Heart right ventricle (tissue), 16 donors: ENCODE data around the gene LRFN4. TPM values are rescaled to one million over a fixed set of nuclear protein-coding genes. Genes with fewer than 3 reads are reported as not detected.

Source experiments
- ATAC-seq, 8 donors: fragments of 200-7000 bp; cut with Tn5 transposase; one replicate each; pipeline ENCODE4 v1.9.1; 2020; ENCODE audit warnings: mild to moderate bottlenecking in 8 of 8, moderate library complexity in 8 of 8, moderate number of reproducible peaks in 1 of 8
- DNase-seq, 2 donors: peaks; one replicate each; pipeline ENCODE4 v3.0.0-alpha.2; 2020
- H3K27ac ChIP-seq, 10 donors: fragments of 200-600 bp; sonication (generic) in 2 of 10; one replicate each; pipeline versions ENCODE4 v1.5.0 to v1.8.0; 2020 to 2022; ENCODE audit warnings: mild to moderate bottlenecking in 3 of 10
- H3K27me3 ChIP-seq, 7 donors: fragments of 200-600 bp; one replicate each; pipeline ENCODE4 v1.8.0; 2021 to 2022; ENCODE audit warnings: mild to moderate bottlenecking in 2 of 7
- H3K36me3 ChIP-seq, 9 donors: fragments of 200-600 bp; sonication (generic) in 1 of 9; one replicate each; pipeline versions ENCODE4 v1.5.0 to v1.8.0; 2020 to 2022; ENCODE audit warnings: mild to moderate bottlenecking in 2 of 9
- H3K4me1 ChIP-seq, 9 donors: fragments of 200-600 bp; sonication (generic) in 1 of 9; one replicate each; pipeline versions ENCODE4 v1.5.0 to v1.8.0; 2020 to 2022; ENCODE audit warnings: mild to moderate bottlenecking in 4 of 9
- H3K4me3 ChIP-seq, 10 donors: fragments of 200-600 bp; sonication (generic) in 2 of 10; one replicate each; pipeline versions ENCODE4 v1.5.0 to v1.8.0; 2020 to 2022; ENCODE audit warnings: mild to moderate bottlenecking in 7 of 10, moderate library complexity in 2 of 10
- H3K9me3 ChIP-seq, 11 donors: fragments of 200-600 bp in 10 of 11; sonication (generic) in 2 of 11; one replicate each; pipeline versions ENCODE4 v1.5.0 to v1.8.0; 2013 to 2022; ENCODE audit warnings: mild to moderate bottlenecking in 2 of 11, control low read depth in 1 of 11, moderate library complexity in 1 of 11
- CTCF ChIP-seq, 9 donors: fragments of 200-600 bp; sonication (generic) in 2 of 9; IDR thresholded peaks; one replicate each; pipeline versions ENCODE4 v1.5.0 to v1.8.0; 2021 to 2022; ENCODE audit warnings: antibody characterized with exemption in 9 of 9, mild to moderate bottlenecking in 5 of 9, moderate library complexity in 1 of 9
- WGBS, 2 donors: extraction: QIAGEN DNeasy Blood & Tissue Kit; methylation state at CpG; one replicate each; pipeline ENCODE4 v1.1.7; 2013; ENCODE audit warnings: inconsistent platforms in 1 of 2; 5-methylcytosine and 5-hydroxymethylcytosine counted together
- intact Hi-C, 10 donors: fragments of 100-400 bp; cut with DNase I; formaldehyde crosslinking; loops; one replicate each; pipeline versions ENCODE4 v1.11.1 to v1.14.2; 2022
- polyA plus RNA-seq, 2 donors: library from polyadenylated mRNA; stranded (reverse); fragments of 200-250 nt; gene quantifications; one replicate each; pipeline ENCODE4 v1.2.3, GENCODE V29; 2013
- total RNA-seq, 10 donors: library from RNA; stranded (reverse); fragmentation: NEBNext Ultra II Directional in 3 of 10; extraction: Animal tissue kit (Norgen Biotek cat#: 25700) in 3 of 10; gene quantifications; one replicate each; pipeline versions ENCODE4 v1.2.1 to v1.2.4, GENCODE V29; 2021 to 2023
- donor health status: Arrhythmogenic right ventricular cardiomyopathy.
- donor health status: ischemic (EF 13 %, LVEDD 7.1; RV severe dilation, severe dysfunction).
- donor health status: healthy with polysubstance abuse.
- donor health status: DM: no; HTN: yes; CAD: no.
- donor health status: DM: no; HTN: no; CAD: no.
- donor health status: ischemic (EF 25% LVEDD 6.9; RV normal size, moderate dysfunction).
- donor health status: ischemic (EF 25% LVEDD 5.7; RV mildly dilated, moderate dysfunction).
- donor health status: healthy.
- donor health status: DM: yes; HTN: yes; CAD: no.
- donor health status: Ischemic cardiomyopathy.
- donor health status: ischemic (EF 35%, LVEDD 5.7; RV mildly dilated, moderate dysfunction).
- donor health status: nonischemic (EF 11% LVEDD 7.7; RV severe dilation, severe dysfunction).
- donor health status: DM: yes; HTN: yes; CAD: no.
- donor health status: PGD.
- donor health status: ischemic (EF 29% LVEDD 5.4; RV normal size, mild dysfunction).
- donor health status: nonischemic (EF 23%, LVEDD 6.1; RV moderate dilation, normal function).

The LRFN4 gene
- total and polyA plus RNA-seq, 12 donors: 9.1 to 33.1 (median 13.9) TPM

- Histone ChIP-seq H3K4me3 (no peak overlapping the region), H3K27me3 (no peaks in the 10 kb centered on the region), H3K4me1 (peaks cover 0 to 15% (median 7%) of the 10 kb centered on the region in 9 donors), H3K27ac (no peak overlapping the region), H3K36me3 (no peaks in the 10 kb centered on the region), H3K9me3 (no peaks in the 10 kb centered on the region)
- intact Hi-C loops: loop anchor here in 1 of 10 donors (5.0 kb wide), 1 partner anchor 192 kb away; no protein-coding TSS in a partner anchor
- ATAC-seq: no peak
- no peak for TF ChIP-seq CTCF (IDR thresholded peaks at IDR 0.05)
- 94 to 100% methylated on average over 4 of the region's 4 CpGs for WGBS, 2 donors
- no peak for DNase-seq
Measured at GRCh38 chr11:66884443-66884842, 27.6 kb downstream of the LRFN4 start.

DNA sequence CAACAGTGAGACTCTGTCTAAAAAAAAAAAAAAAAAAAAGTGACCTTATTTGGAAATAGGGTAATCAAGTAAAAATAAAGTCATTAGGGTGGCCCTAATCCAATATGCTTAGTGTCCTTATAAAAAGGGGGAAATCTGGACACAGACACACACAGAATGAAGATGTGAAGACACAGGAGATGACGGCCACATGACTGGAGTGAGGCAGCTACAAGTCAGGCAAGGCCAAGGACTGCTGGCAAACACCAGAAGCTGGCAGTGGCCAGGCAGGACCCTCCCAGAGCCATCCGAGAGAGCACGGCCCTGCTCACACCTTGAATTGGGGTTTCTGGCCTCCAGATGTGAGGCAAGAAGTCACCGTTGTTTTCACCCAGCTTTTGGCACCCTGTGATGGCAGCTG lies 28.6 kb downstream of the LRFN4 start:
- no peak for TF ChIP-seq CTCF (IDR thresholded peaks at IDR 0.05)
- ATAC-seq (no peak), DNase-seq (no peak)
- no peaks in the 10 kb centered on the region for H3K36me3 ChIP-seq
- H3K27me3 ChIP-seq: no peaks in the 10 kb centered on the region
- intact Hi-C loops: no loop called here
- no peaks in the 10 kb centered on the region for H3K9me3 ChIP-seq
- no peak overlapping the region for H3K27ac ChIP-seq
- no peak overlapping the region for H3K4me3 ChIP-seq
- peaks cover 0 to 12% (median 6%) of the 10 kb centered on the region in 9 donors for H3K4me1 ChIP-seq
- whole genome bisulfite sequencing, 2 donors: 89 to 90% methylated on average over 4 of the region's 4 CpGs

GRCh38 chr11:66885950-66886440 lies 29.1 kb downstream of the LRFN4 start:
- no peak for TF ChIP-seq CTCF (IDR thresholded peaks at IDR 0.05)
- ATAC-seq (no peak), DNase-seq (no peak)
- 64 to 81% methylated on average over 11 of the region's 11 CpGs for WGBS, 2 donors
- Histone ChIP-seq H3K36me3 (no peaks in the 10 kb centered on the region), H3K27ac (no peak overlapping the region), H3K27me3 (no peaks in the 10 kb centered on the region), H3K4me3 (no peak overlapping the region), H3K9me3 (no peaks in the 10 kb centered on the region), H3K4me1 (peaks cover 0 to 9% (median 6%) of the 10 kb centered on the region in 9 donors)
- intact Hi-C loops: no loop called here

GRCh38 chr11:66886671-66887221 lies 29.9 kb downstream of the LRFN4 start:
- no peak for TF ChIP-seq CTCF (IDR thresholded peaks at IDR 0.05)
- H3K36me3 ChIP-seq: no peaks in the 10 kb centered on the region
- 61 to 67% methylated on average over 15 of the region's 15 CpGs for WGBS, 2 donors
- H3K27ac ChIP-seq: peak overlapping the region in 1 of 10 donors; percentile 16
- H3K4me1 ChIP-seq: peaks cover 0 to 9% (median 6%) of the 10 kb centered on the region in 9 donors
- intact Hi-C loops: no loop called here
- no peak overlapping the region for H3K4me3 ChIP-seq
- no peaks in the 10 kb centered on the region for H3K27me3 ChIP-seq
- ATAC-seq (peak; percentile 7 to 79 (median 54)), DNase-seq (peak; percentile 17 to 51)
- no peaks in the 10 kb centered on the region for H3K9me3 ChIP-seq
